Left lung (tissue), 10 donors: ENCODE results near the gene GALNT2. TPM values are rescaled to one million over a fixed set of nuclear protein-coding genes. Genes with fewer than 3 reads are reported as not detected.

Experiments
- ATAC-seq: fragments of 200-7000 bp; cut with Tn5 transposase; one replicate; pipeline ENCODE4 v1.9.1; 2020; ENCODE audit warnings: moderate library complexity
- DNase-seq, 4 donors: peaks; one replicate each; pipeline ENCODE4 v3.0.0-alpha.2; 2013 to 2020
- H3K27ac ChIP-seq, 2 donors: fragments of 200-600 bp; sonication (generic) in 1 of 2; one replicate each; pipeline versions ENCODE4 v1.5.0 to v1.8.0; 2020 to 2021
- H3K27me3 ChIP-seq, 2 donors: fragments of 200-600 bp; sonication (generic) in 1 of 2; one replicate each; pipeline versions ENCODE4 v1.5.0 to v1.8.0; 2020 to 2021
- H3K36me3 ChIP-seq, 2 donors: fragments of 200-600 bp; sonication (generic) in 1 of 2; one replicate each; pipeline versions ENCODE4 v1.5.0 to v1.8.0; 2020 to 2021
- H3K4me1 ChIP-seq, 2 donors: fragments of 200-600 bp; one replicate each; pipeline ENCODE4 v1.8.0; 2021
- H3K4me3 ChIP-seq, 2 donors: fragments of 200-600 bp; sonication (generic) in 1 of 2; one replicate each; pipeline versions ENCODE4 v1.5.0 to v1.8.0; 2020 to 2021; ENCODE audit warnings: mild to moderate bottlenecking in 1 of 2
- H3K9me3 ChIP-seq, 2 donors: fragments of 200-600 bp; sonication (generic) in 1 of 2; one replicate each; pipeline versions ENCODE4 v1.5.0 to v1.8.0; 2020 to 2021
- CTCF ChIP-seq, 2 donors: fragments of 200-600 bp; sonication (generic) in 1 of 2; IDR thresholded peaks; one replicate each; pipeline versions ENCODE4 v1.5.0 to v1.8.0; 2021; ENCODE audit warnings: antibody characterized with exemption in 2 of 2
- intact Hi-C, 2 donors: fragments of 100-400 bp; cut with DNase I; formaldehyde crosslinking; loops; one replicate each; pipeline versions ENCODE4 v1.11.2 to v1.14.2; 2022
- polyA plus RNA-seq, 6 donors: library from polyadenylated mRNA; unstranded; fragments of 120-200 nt; gene quantifications; one replicate each; pipeline ENCODE4 v1.2.1, GENCODE V29; 2013; ENCODE audit not compliant: insufficient read length in 6 of 6
- total RNA-seq, 2 donors: library from RNA; stranded (reverse); fragmentation: NEBNext Ultra II Directional; extraction: Animal tissue kit (Norgen Biotek cat#: 25700); gene quantifications; one replicate each; pipeline ENCODE4 v1.2.1, GENCODE V29; 2021
- donor health status: DM: no; HTN: yes; CAD: no.
- donor health status: DM: no; HTN: no; CAD: no.

The GALNT2 gene
- total and polyA plus RNA-seq, 8 donors, result 27.6 to 114 (median 40.0) TPM

GRCh38 chr1:230067871-230068620 is 1.0 kb downstream of the GALNT2 start:
- no peaks in the 10 kb centered on the region for H3K9me3 ChIP-seq
- DNase-seq (peak in 3 of 4 donors; percentile 32 to 90 (median 33)), ATAC-seq (peak; percentile 51)
- H3K27ac ChIP-seq, result peak overlapping the region; percentile 86 to 90
- peak overlapping the region; percentile 73 to 77 for H3K4me3 ChIP-seq
- H3K27me3 ChIP-seq, result no peaks in the 10 kb centered on the region
- H3K4me1 ChIP-seq, result peaks cover 12 to 40% of the 10 kb centered on the region in 2 donors
- intact Hi-C loops, result no loop called here
- H3K36me3 ChIP-seq, result no peaks in the 10 kb centered on the region
- no peak for TF ChIP-seq CTCF (IDR thresholded peaks at IDR 0.05)

GRCh38 chr1:230068621-230068873 is 1.5 kb downstream of the GALNT2 start:
- Histone ChIP-seq H3K9me3 (no peaks in the 10 kb centered on the region), H3K27ac (no peak overlapping the region), H3K4me3 (peak overlapping the region; percentile 73 to 77), H3K27me3 (no peaks in the 10 kb centered on the region), H3K36me3 (no peaks in the 10 kb centered on the region), H3K4me1 (peaks cover 12 to 43% of the 10 kb centered on the region in 2 donors)
- ATAC-seq (no peak), DNase-seq (no peak)
- intact Hi-C loops, result no loop called here
- no peak for TF ChIP-seq CTCF (IDR thresholded peaks at IDR 0.05)

- intact Hi-C loops, result no loop called here
- peak; percentile 9 for ATAC-seq
- TF ChIP-seq CTCF (IDR thresholded peaks at IDR 0.05), result no peak
Observed at GRCh38 chr1:230068952-230069684, 2.1 kb downstream of the GALNT2 start.

GRCh38 chr1:230069796-230070195 is 2.8 kb downstream of the GALNT2 start:
- Histone ChIP-seq H3K27me3 (no peaks in the 10 kb centered on the region), H3K36me3 (no peaks in the 10 kb centered on the region), H3K4me1 (peaks cover 12 to 43% of the 10 kb centered on the region in 2 donors), H3K9me3 (no peaks in the 10 kb centered on the region), H3K27ac (no peak overlapping the region), H3K4me3 (peak overlapping the region in 1 of 2 donors; percentile 77)
- no peak for DNase-seq
- intact Hi-C loops, result no loop called here
- ATAC-seq, result no peak
- TF ChIP-seq CTCF (IDR thresholded peaks at IDR 0.05), result no peak

More at GRCh38 chr1:230068952-230069684, 2.1 kb downstream of the GALNT2 start:
- Histone ChIP-seq H3K9me3 (no peaks in the 10 kb centered on the region), H3K4me3 (peak overlapping the region; percentile 73 to 77), H3K4me1 (peaks cover 12 to 43% of the 10 kb centered on the region in 2 donors), H3K27me3 (no peaks in the 10 kb centered on the region), H3K36me3 (no peaks in the 10 kb centered on the region), H3K27ac (no peak overlapping the region)
- DNase-seq, result no peak
